Stomach (tissue), 9 donors: ENCODE data around the gene AGL. TPM values are rescaled to one million over a fixed set of nuclear protein-coding genes. Genes with fewer than 3 reads are reported as not detected.

ENCODE experiments used
- DNase-seq, 2 donors: peaks; one replicate each; pipeline versions ENCODE4 v3.0.0 to v3.0.0-alpha.2; 2013 to 2019
- H3K27ac ChIP-seq, 5 donors: fragments of 200-600 bp in 4 of 5; sonication (generic) in 4 of 5; one replicate each; pipeline ENCODE4 v1.5.1; 2013 to 2019; ENCODE audit warnings: mild to moderate bottlenecking in 1 of 5, moderate library complexity in 1 of 5
- H3K27me3 ChIP-seq, 3 donors: fragments of 200-600 bp; sonication (generic); one replicate each; pipeline ENCODE4 v1.5.1; 2017 to 2019; ENCODE audit warnings: mixed run types in 1 of 3
- H3K36me3 ChIP-seq, 4 donors: fragments of 200-600 bp; sonication (generic); 1 replicate in 3 of 4; 2 replicates in 1 of 4; pipeline ENCODE4 v1.5.1; 2016 to 2019
- H3K4me1 ChIP-seq, 4 donors: fragments of 200-600 bp; sonication (generic); one replicate each; pipeline ENCODE4 v1.5.1; 2016 to 2019
- H3K4me3 ChIP-seq, 4 donors: fragments of 200-600 bp; sonication (generic) in 3 of 4; one replicate each; pipeline ENCODE4 v1.5.1; 2016 to 2019; ENCODE audit warnings: mild to moderate bottlenecking in 1 of 4
- H3K9me3 ChIP-seq, 4 donors: fragments of 200-600 bp; sonication (generic); one replicate each; pipeline ENCODE4 v1.5.1; 2016 to 2019
- EP300 ChIP-seq: sonication (generic); formaldehyde crosslinking; IDR thresholded peaks from one replicate; pipeline ENCODE4 v1.6.1; 2017; ENCODE audit warnings: antibody characterized with exemption
- POLR2A ChIP-seq, 4 donors: fragments of 450-650 bp; IDR thresholded peaks; one replicate each; pipeline ENCODE4 v1.6.1; 2016; ENCODE audit warnings: antibody characterized with exemption in 4 of 4, control low read depth in 2 of 4, mild to moderate bottlenecking in 1 of 4, moderate library complexity in 1 of 4
- POLR2AphosphoS5 ChIP-seq, 3 donors: sonication (generic); formaldehyde crosslinking; IDR thresholded peaks; one replicate each; pipeline ENCODE4 v1.6.1; 2016; ENCODE audit warnings: antibody characterized with exemption in 3 of 3
- WGBS, 5 donors: extraction: QIAGEN DNeasy Blood & Tissue Kit in 3 of 5; methylation state at CpG; one replicate each; pipeline versions ENCODE4 v1.1.5 to v1.1.7; 2013 to 2018; 5-methylcytosine and 5-hydroxymethylcytosine counted together
- intact Hi-C: fragments of 100-400 bp; cut with DNase I; formaldehyde crosslinking; loops from one replicate; pipeline ENCODE4 v1.15.1; 2023; ENCODE audit warnings: low total_unique reads
- polyA plus RNA-seq, 3 donors: library from polyadenylated mRNA; stranded (reverse); fragments of 200-250 nt; gene quantifications; one replicate each; pipeline ENCODE4 v1.2.3, GENCODE V29; 2013
- total RNA-seq, 5 donors: library from RNA; depleted of rRNA; stranded (reverse); fragments of >200 nt; gene quantifications; one replicate each; pipeline versions ENCODE4 v1.1.0 to v1.2.3, GENCODE V29; 2014 to 2016
- TF ChIP-seq, protein P1 (sequence below), 7 experiments: fragments of 450-650 bp in 4 of 7; fragments of 200-600 bp in 3 of 7; sonication (generic) in 3 of 7; IDR thresholded peaks; one replicate each; pipeline ENCODE4 v1.5.1; 2016 to 2019; ENCODE audit warnings: antibody characterized with exemption in 7 of 7, control low read depth in 2 of 7, mild to moderate bottlenecking in 1 of 7
- donor health status: healthy with polysubstance abuse.
- donor health status: Bipolar disorder and iron deficiency.
- donor health status: healthy.

The AGL gene
- total and polyA plus RNA-seq, 8 donors: 4.3 to 107 (median 16.1) TPM

DNA sequence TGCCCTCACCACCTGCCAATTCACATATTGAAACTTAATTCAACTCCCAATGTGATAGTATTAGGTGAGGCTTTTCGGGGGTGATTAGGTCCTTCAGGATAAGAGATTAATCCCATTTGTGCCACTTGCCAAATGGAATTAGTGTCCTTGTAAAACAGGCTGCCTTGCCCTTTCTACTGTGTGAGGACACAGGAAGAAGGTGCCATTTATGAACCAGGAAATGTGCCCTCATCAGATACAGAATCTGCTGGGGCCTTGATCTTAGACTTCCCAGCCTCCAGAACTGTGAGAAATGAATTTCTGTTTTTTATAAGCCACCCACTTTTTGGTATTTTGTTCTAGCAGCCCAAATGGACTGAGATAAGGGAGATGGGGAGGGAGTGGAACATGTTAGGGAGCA lies 39.1 kb upstream of the AGL start:
- H3K4me3 ChIP-seq: no peak overlapping the region
- no peak for DNase-seq
- H3K27ac ChIP-seq: no peak overlapping the region
- TF ChIP-seq EP300: no peak
- TF ChIP-seq POLR2A (IDR thresholded peaks at IDR 0.05): no peak
- TF ChIP-seq, protein P1, sequence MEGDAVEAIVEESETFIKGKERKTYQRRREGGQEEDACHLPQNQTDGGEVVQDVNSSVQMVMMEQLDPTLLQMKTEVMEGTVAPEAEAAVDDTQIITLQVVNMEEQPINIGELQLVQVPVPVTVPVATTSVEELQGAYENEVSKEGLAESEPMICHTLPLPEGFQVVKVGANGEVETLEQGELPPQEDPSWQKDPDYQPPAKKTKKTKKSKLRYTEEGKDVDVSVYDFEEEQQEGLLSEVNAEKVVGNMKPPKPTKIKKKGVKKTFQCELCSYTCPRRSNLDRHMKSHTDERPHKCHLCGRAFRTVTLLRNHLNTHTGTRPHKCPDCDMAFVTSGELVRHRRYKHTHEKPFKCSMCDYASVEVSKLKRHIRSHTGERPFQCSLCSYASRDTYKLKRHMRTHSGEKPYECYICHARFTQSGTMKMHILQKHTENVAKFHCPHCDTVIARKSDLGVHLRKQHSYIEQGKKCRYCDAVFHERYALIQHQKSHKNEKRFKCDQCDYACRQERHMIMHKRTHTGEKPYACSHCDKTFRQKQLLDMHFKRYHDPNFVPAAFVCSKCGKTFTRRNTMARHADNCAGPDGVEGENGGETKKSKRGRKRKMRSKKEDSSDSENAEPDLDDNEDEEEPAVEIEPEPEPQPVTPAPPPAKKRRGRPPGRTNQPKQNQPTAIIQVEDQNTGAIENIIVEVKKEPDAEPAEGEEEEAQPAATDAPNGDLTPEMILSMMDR (IDR thresholded peaks at IDR 0.05): no peak
- no peak for TF ChIP-seq POLR2AphosphoS5 (IDR thresholded peaks at IDR 0.05)
- H3K36me3 ChIP-seq: no peaks in the 10 kb centered on the region
- no peaks in the 10 kb centered on the region for H3K9me3 ChIP-seq
- intact Hi-C loops: no loop called here
- WGBS, 5 donors: 52 to 77% (median 61%) methylated on average over 1 of the region's 1 CpG
- no peaks in the 10 kb centered on the region for H3K27me3 ChIP-seq
- peaks cover 0 to 13% (median 6%) of the 10 kb centered on the region in 4 donors for H3K4me1 ChIP-seq

DNA sequence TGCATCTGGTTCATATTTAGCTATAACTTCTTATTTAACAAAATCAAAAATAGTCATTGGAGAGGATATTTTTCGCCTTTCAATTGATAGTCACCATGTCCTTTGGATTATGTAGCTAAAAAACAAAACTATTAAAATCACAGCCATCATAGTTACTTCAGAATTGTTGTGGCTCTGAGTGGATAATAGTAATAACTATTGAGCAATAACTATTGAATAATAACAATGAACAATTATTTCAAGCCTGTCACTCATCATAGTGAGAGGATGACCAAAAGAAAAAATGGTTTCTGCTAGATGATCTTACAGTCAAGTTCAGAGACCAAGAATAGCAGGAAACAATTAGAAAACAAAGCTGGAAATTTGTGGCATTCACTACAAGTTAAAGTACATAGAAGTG lies 38.4 kb upstream of the AGL start:
- TF ChIP-seq, protein P1 (IDR thresholded peaks at IDR 0.05): no peak
- TF ChIP-seq POLR2AphosphoS5 (IDR thresholded peaks at IDR 0.05): no peak
- TF ChIP-seq EP300: no peak
- no peak for TF ChIP-seq POLR2A (IDR thresholded peaks at IDR 0.05)
- intact Hi-C loops: no loop called here
- Histone ChIP-seq H3K4me1 (peaks cover 0 to 13% (median 6%) of the 10 kb centered on the region in 4 donors), H3K27ac (no peak overlapping the region), H3K4me3 (no peak overlapping the region), H3K27me3 (no peaks in the 10 kb centered on the region), H3K9me3 (no peaks in the 10 kb centered on the region), H3K36me3 (no peaks in the 10 kb centered on the region)
- DNase-seq: no peak
- 94 to 99% (median 96%) methylated on average over 1 of the region's 1 CpG for WGBS, 5 donors

DNA sequence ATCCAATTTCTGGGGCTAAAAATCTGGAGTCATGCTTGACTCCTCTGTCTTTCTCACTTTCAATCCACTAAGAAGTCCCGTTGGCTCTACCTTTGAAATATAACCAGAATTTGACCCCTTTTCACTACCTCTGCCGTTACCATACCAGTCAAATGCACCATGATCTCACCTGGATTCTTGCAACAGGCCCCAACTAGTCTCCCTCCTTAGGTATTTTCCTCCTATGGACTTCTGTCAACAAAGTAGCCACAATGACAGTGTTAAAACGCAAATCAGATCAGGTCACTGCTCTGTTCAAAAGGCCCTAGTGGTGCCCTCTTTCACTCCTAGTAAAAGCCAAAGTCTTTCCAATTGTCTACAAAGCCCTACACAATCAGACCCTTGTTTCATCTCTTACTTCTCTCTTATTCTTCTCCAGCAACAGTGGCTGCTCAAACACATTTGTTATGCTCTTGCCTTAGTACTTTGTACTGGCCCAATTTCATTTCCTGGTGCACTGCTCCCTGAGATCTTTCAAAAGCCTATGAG lies 35.7 kb upstream of the AGL start:
- 73 to 80% (median 79%) methylated on average over 3 of the region's 3 CpGs for WGBS, 5 donors
- H3K27ac ChIP-seq: no peak overlapping the region
- no peaks in the 10 kb centered on the region for H3K27me3 ChIP-seq
- no peaks in the 10 kb centered on the region for H3K4me1 ChIP-seq
- no peaks in the 10 kb centered on the region for H3K36me3 ChIP-seq
- intact Hi-C loops: no loop called here
- H3K9me3 ChIP-seq: no peaks in the 10 kb centered on the region
- TF ChIP-seq POLR2AphosphoS5 (IDR thresholded peaks at IDR 0.05) (no peak), POLR2A (IDR thresholded peaks at IDR 0.05) (no peak), EP300 (no peak)
- TF ChIP-seq, protein P1 (IDR thresholded peaks at IDR 0.05): no peak
- DNase-seq: no peak
- no peak overlapping the region for H3K4me3 ChIP-seq

DNA sequence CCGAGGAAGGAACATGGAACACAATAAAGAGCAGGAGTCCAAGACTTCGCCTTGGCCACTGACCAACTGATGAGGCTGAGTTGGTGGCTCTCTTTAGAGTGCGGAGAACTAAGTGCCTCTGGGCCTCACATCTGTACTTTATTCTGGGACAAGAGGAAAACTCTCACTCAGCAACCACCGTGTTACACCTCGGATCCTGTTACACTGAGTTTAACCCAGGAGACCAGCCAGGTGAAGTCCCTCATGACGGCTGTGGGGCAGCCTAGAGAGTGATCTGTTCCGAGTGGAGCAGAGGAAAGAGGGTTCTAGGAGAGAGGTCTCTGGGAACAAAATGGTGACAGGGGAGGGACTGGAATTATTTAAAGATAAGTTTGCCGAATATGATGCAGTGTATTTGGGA lies 33.5 kb upstream of the AGL start:
- no peak for DNase-seq
- Histone ChIP-seq H3K9me3 (no peaks in the 10 kb centered on the region), H3K4me1 (no peaks in the 10 kb centered on the region), H3K27me3 (no peaks in the 10 kb centered on the region), H3K36me3 (no peaks in the 10 kb centered on the region), H3K27ac (no peak overlapping the region), H3K4me3 (no peak overlapping the region)
- 74 to 83% (median 82%) methylated on average over 8 of the region's 8 CpGs for WGBS, 5 donors
- intact Hi-C loops: no loop called here
- TF ChIP-seq, protein P1 (IDR thresholded peaks at IDR 0.05): no peak
- TF ChIP-seq POLR2A (IDR thresholded peaks at IDR 0.05): no peak
- no peak for TF ChIP-seq EP300
- no peak for TF ChIP-seq POLR2AphosphoS5 (IDR thresholded peaks at IDR 0.05)
